ENCODE data around the gene NOTCH2.
"Not testable (repeated sequence)": the region's sequence is repeated elsewhere in the genome, so short reads cannot be mapped to it uniquely, and the experiment has no call there.

GRCh38 chr1:120068683-120069066 is 787 bp downstream of the NOTCH2 start:
- TF ChIP-seq, protein P1, sequence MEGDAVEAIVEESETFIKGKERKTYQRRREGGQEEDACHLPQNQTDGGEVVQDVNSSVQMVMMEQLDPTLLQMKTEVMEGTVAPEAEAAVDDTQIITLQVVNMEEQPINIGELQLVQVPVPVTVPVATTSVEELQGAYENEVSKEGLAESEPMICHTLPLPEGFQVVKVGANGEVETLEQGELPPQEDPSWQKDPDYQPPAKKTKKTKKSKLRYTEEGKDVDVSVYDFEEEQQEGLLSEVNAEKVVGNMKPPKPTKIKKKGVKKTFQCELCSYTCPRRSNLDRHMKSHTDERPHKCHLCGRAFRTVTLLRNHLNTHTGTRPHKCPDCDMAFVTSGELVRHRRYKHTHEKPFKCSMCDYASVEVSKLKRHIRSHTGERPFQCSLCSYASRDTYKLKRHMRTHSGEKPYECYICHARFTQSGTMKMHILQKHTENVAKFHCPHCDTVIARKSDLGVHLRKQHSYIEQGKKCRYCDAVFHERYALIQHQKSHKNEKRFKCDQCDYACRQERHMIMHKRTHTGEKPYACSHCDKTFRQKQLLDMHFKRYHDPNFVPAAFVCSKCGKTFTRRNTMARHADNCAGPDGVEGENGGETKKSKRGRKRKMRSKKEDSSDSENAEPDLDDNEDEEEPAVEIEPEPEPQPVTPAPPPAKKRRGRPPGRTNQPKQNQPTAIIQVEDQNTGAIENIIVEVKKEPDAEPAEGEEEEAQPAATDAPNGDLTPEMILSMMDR (IDR thresholded peaks at IDR 0.05): not testable (repeated sequence)
- TF ChIP-seq POLR2A (IDR thresholded peaks at IDR 0.05): not testable (repeated sequence)

All from adrenal gland (tissue), 5 donors.